Transverse colon (tissue), 4 donors: Measurements from ENCODE around the gene MBD3L1.

Experiments
- CTCF ChIP-seq, 5 experiments: fragments of 200-600 bp in 3 of 5; fragments of 450-650 bp in 2 of 5; sonication (generic) in 3 of 5; IDR thresholded peaks; 1 replicate in 2 of 5; 2 replicates in 3 of 5; pipeline ENCODE4 v1.5.1; 2016 to 2017; ENCODE audit warnings: antibody characterized with exemption in 5 of 5, inconsistent platforms in 3 of 5, mild to moderate bottlenecking in 2 of 5, moderate library complexity in 1 of 5
- EP300 ChIP-seq: sonication (generic); formaldehyde crosslinking; IDR thresholded peaks from one replicate; pipeline ENCODE4 v1.6.1; 2017; ENCODE audit warnings: antibody characterized with exemption, low read depth
- POLR2A ChIP-seq: fragments of 450-650 bp; IDR thresholded peaks from one replicate; pipeline ENCODE4 v1.6.1; 2016; ENCODE audit warnings: antibody characterized with exemption, mild to moderate bottlenecking, moderate library complexity
- POLR2AphosphoS5 ChIP-seq, 3 donors: sonication (generic); formaldehyde crosslinking; IDR thresholded peaks; one replicate each; pipeline ENCODE4 v1.6.1; 2016; ENCODE audit warnings: antibody characterized with exemption in 3 of 3

DNA sequence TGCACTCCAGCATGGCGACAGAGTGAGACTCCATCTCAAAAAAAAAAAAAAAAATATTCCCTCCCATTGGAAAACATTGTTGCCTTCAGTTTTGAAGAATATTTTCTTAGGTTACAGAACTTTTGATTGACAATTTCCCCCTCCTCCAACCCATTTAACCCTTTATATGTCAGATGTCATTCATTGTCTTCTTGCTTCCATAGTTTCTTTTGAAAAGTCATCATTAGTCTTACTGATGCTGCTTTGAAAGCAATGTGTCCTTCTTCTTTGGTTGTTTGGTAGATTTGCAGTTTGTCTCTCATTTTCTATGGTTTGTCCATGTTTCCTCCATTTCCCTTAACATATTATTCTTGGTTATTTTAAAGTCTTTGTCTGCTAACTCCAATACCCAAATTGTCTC lies 25.5 kb upstream of the MBD3L1 start:
- no peak for TF ChIP-seq EP300
- no peak for TF ChIP-seq CTCF (IDR thresholded peaks at IDR 0.05)
- no peak for TF ChIP-seq POLR2AphosphoS5 (IDR thresholded peaks at IDR 0.05)
- no peak for TF ChIP-seq POLR2A
